Left ventricle myocardium inferior (tissue), 1 donor: ENCODE results near the gene GABRQ. TPM values are rescaled to one million over a fixed set of nuclear protein-coding genes. Genes with fewer than 3 reads are reported as not detected.

ENCODE experiments used
- DNase-seq: peaks from one replicate; pipeline ENCODE4 v3.0.0-alpha.2; 2020
- H3K27ac ChIP-seq: fragments of 200-600 bp; replicated peaks from 2 replicates; pipeline ENCODE4 v1.8.0; 2021
- H3K27me3 ChIP-seq: fragments of 200-600 bp; 2 replicates; pipeline ENCODE4 v1.8.0; 2021; ENCODE audit warnings: low read depth
- H3K36me3 ChIP-seq: fragments of 200-600 bp; 2 replicates; pipeline ENCODE4 v1.8.0; 2021
- H3K4me1 ChIP-seq: fragments of 200-600 bp; 2 replicates; pipeline ENCODE4 v1.8.0; 2021
- H3K4me3 ChIP-seq: fragments of 200-600 bp; 2 replicates; pipeline ENCODE4 v1.8.0; 2021; ENCODE audit warnings: mild to moderate bottlenecking, moderate library complexity
- H3K9me3 ChIP-seq: fragments of 200-600 bp; replicated peaks from 2 replicates; pipeline ENCODE4 v1.8.0; 2021
- CTCF ChIP-seq: fragments of 200-600 bp; IDR thresholded peaks from 2 replicates; pipeline ENCODE4 v1.8.0; 2021; ENCODE audit warnings: antibody characterized with exemption, mild to moderate bottlenecking, borderline replicate concordance
- intact Hi-C: fragments of 100-400 bp; cut with micrococcal nuclease; formaldehyde crosslinking; loops from one replicate; pipeline ENCODE4 v1.11.0; 2022
- long read RNA-seq: library from polyadenylated mRNA; unstranded; transcript quantifications from one replicate; pipeline ENCODE4 v2.0.0, GENCODE V29; 2021
- total RNA-seq: library from RNA; stranded (reverse); fragmentation: NEBNext Ultra II Directional; extraction: Animal tissue kit (Norgen Biotek cat#: 25700); gene quantifications from one replicate; pipeline ENCODE4 v1.2.1, GENCODE V29; 2021
- donor health status: DM: no; HTN: yes; CAD: no; lungs with severe emphysema.

Gene GABRQ
- not detected for total RNA-seq
- long read RNA-seq: 0 reads

- TF ChIP-seq CTCF: no peak
- Histone ChIP-seq H3K36me3 (no peaks in the 10 kb centered on the region), H3K4me1 (no peaks in the 10 kb centered on the region), H3K4me3 (peak within 1 kb of the TSS; percentile 37), H3K27ac (no peak within 1 kb of the TSS), H3K9me3 (no peaks in the 10 kb centered on the region), H3K27me3 (peaks cover 46% of the 10 kb centered on the region)
- intact Hi-C loops: loop anchor here (10.0 kb wide), 1 partner anchor 883 kb away; no protein-coding TSS in a partner anchor
- peak; percentile 13 for DNase-seq
Observed at GRCh38 chrX:152637649-152638442, at the start of gene GABRQ. GABRQ (plus strand) TSS chrX:152637895; CDS start chrX:152638203, 308 bp downstream.

GRCh38 chrX:152588206-152588605, 49.5 kb upstream of the GABRQ start:
- no peak for DNase-seq
- H3K27me3 ChIP-seq: no peaks in the 10 kb centered on the region
- H3K27ac ChIP-seq: no peak overlapping the region
- no peaks in the 10 kb centered on the region for H3K9me3 ChIP-seq
- no peak for TF ChIP-seq CTCF
- H3K4me1 ChIP-seq: no peaks in the 10 kb centered on the region
- no peak overlapping the region for H3K4me3 ChIP-seq
- H3K36me3 ChIP-seq: no peaks in the 10 kb centered on the region
- intact Hi-C loops: no loop called here

GRCh38 chrX:152600853-152601633, 36.7 kb upstream of the GABRQ start:
- no peak for DNase-seq
- TF ChIP-seq CTCF: no peak
- intact Hi-C loops: no loop called here
- H3K27me3 ChIP-seq: peaks cover 5% of the 10 kb centered on the region
- H3K9me3 ChIP-seq: no peaks in the 10 kb centered on the region
- H3K36me3 ChIP-seq: no peaks in the 10 kb centered on the region
- H3K27ac ChIP-seq: no peak overlapping the region
- no peak overlapping the region for H3K4me3 ChIP-seq
- no peaks in the 10 kb centered on the region for H3K4me1 ChIP-seq

GRCh38 chrX:152601848-152602616, 35.7 kb upstream of the GABRQ start:
- Histone ChIP-seq H3K36me3 (no peaks in the 10 kb centered on the region), H3K9me3 (no peaks in the 10 kb centered on the region), H3K27ac (no peak overlapping the region), H3K27me3 (peaks cover 5% of the 10 kb centered on the region), H3K4me3 (no peak overlapping the region), H3K4me1 (no peaks in the 10 kb centered on the region)
- intact Hi-C loops: no loop called here
- no peak for DNase-seq
- no peak for TF ChIP-seq CTCF

- Histone ChIP-seq H3K4me3 (no peak overlapping the region), H3K27me3 (no peaks in the 10 kb centered on the region), H3K9me3 (no peaks in the 10 kb centered on the region), H3K36me3 (no peaks in the 10 kb centered on the region), H3K4me1 (no peaks in the 10 kb centered on the region), H3K27ac (no peak overlapping the region)
- no peak for TF ChIP-seq CTCF
- no peak for DNase-seq
- intact Hi-C loops: no loop called here
Observed at GRCh38 chrX:152614791-152615190, 22.9 kb upstream of the GABRQ start.
